M059J (cell line): ENCODE results near the gene CCDC85C. TPM values are rescaled to one million over a fixed set of nuclear protein-coding genes. Genes with fewer than 3 reads are reported as not detected.

Experiments used
- DNase-seq: peaks from one replicate; pipeline ENCODE4 v3.0.0-alpha.2; 2012; ENCODE audit warnings: low read depth
- total RNA-seq: library from RNA; depleted of rRNA; stranded (reverse); fragments of >200 nt; shearing (Covaris generic); gene quantifications from 2 replicates; pipeline ENCODE4 v1.2.3, GENCODE V29; 2014

The CCDC85C gene
- total RNA-seq, 1 experiment from 2014 or later: 16.2 TPM

- DNase-seq: peak; percentile 67
Observed at GRCh38 chr14:99605299-99605961, 1.4 kb upstream of the CCDC85C start.

GRCh38 chr14:99604766-99605298 is 825 bp upstream of the CCDC85C start:
- DNase-seq: peak; percentile 49

GRCh38 chr14:99604278-99604765 is 315 bp upstream of the CCDC85C start:
- peak; percentile 87 for DNase-seq

- DNase-seq: no peak
Observed at GRCh38 chr14:99602788-99603415, 1.1 kb downstream of the CCDC85C start.

- DNase-seq: peak; percentile 20
Observed at GRCh38 chr14:99602054-99602787, 1.8 kb downstream of the CCDC85C start.

- DNase-seq: peak; percentile 15
Observed at GRCh38 chr14:99601361-99601831, 2.6 kb downstream of the CCDC85C start.

GRCh38 chr14:99600232-99600888 is 3.6 kb downstream of the CCDC85C start:
- no peak for DNase-seq

- DNase-seq: no peak
Observed at GRCh38 chr14:99599393-99599792, 4.6 kb downstream of the CCDC85C start.

- no peak for DNase-seq
Observed at GRCh38 chr14:99598774-99599173, 5.2 kb downstream of the CCDC85C start.

- DNase-seq: no peak
Observed at GRCh38 chr14:99597911-99598600, 6.0 kb downstream of the CCDC85C start.

- no peak for DNase-seq
Observed at GRCh38 chr14:99596772-99597171, 7.2 kb downstream of the CCDC85C start.

- DNase-seq: peak; percentile 17
Observed at GRCh38 chr14:99596071-99596627, 7.9 kb downstream of the CCDC85C start.

GRCh38 chr14:99595524-99595923 is 8.5 kb downstream of the CCDC85C start:
- DNase-seq: no peak

- DNase-seq: peak; percentile 56
Observed at GRCh38 chr14:99595034-99595433, 9.0 kb downstream of the CCDC85C start.

GRCh38 chr14:99593971-99594841 is 9.8 kb downstream of the CCDC85C start:
- DNase-seq: no peak

- no peak for DNase-seq
Observed at GRCh38 chr14:99592933-99593753, 10.9 kb downstream of the CCDC85C start.

GRCh38 chr14:99592394-99592793 is 11.6 kb downstream of the CCDC85C start:
- no peak for DNase-seq

GRCh38 chr14:99590746-99591555 is 13.1 kb downstream of the CCDC85C start:
- DNase-seq: peak; percentile 84
